OCI-LY3 (cell line): ENCODE data around the gene MTHFR.

Experiments
- H2AFZ ChIP-seq: fragments of 200-600, 300-600 bp; shearing (Covaris generic); 2 replicates; pipeline ENCODE4 v1.6.0; 2014; ENCODE audit warnings: antibody characterized with exemption, low read depth, low read length
- H3K27ac ChIP-seq: fragments of 200-600, 300-600 bp; sonication (generic); 2 replicates; pipeline ENCODE4 v1.5.1; 2014; ENCODE audit warnings: mild to moderate bottlenecking, low read length, moderate library complexity, mixed read lengths
- H3K27me3 ChIP-seq: fragments of 200-600, 300-600 bp; sonication (generic); 2 replicates; pipeline ENCODE4 v1.6.1; 2014; ENCODE audit warnings: low read depth, low read length, mixed read lengths
- H3K36me3 ChIP-seq: fragments of 200-600, 300-600 bp; sonication (generic); replicated peaks from 2 replicates; pipeline ENCODE3; 2014; ENCODE audit warnings: low read depth, low read length, mixed read lengths
- H3K4me1 ChIP-seq: fragments of 300-600, 200-600 bp; sonication (generic); 2 replicates; pipeline ENCODE4 v1.6.1; 2014; ENCODE audit warnings: low read length, mixed read lengths
- H3K4me2 ChIP-seq: fragments of 200-600, 300-600 bp; sonication (generic); 2 replicates; pipeline ENCODE4 v1.6.1; 2014; ENCODE audit warnings: low read length, mixed read lengths
- H3K4me3 ChIP-seq: fragments of 300-600, 200-600 bp; sonication (generic); 2 replicates; pipeline ENCODE4 v1.5.1; 2014; ENCODE audit warnings: antibody characterized with exemption, mild to moderate bottlenecking, low read length, moderate library complexity
- H3K79me2 ChIP-seq: fragments of 300-600, 200-600 bp; shearing (Covaris generic); 2 replicates; pipeline ENCODE4 v1.6.1; 2014; ENCODE audit warnings: mild to moderate bottlenecking, low read length, mixed read lengths
- H3K9ac ChIP-seq: fragments of 300-600, 200-600 bp; shearing (Covaris generic); 2 replicates; pipeline ENCODE4 v1.6.0; 2014; ENCODE audit warnings: mild to moderate bottlenecking, low read length, moderate library complexity
- H3K9me3 ChIP-seq: fragments of 200-600, 300-600 bp; shearing (Covaris generic); 2 replicates; pipeline ENCODE4 v1.6.1; 2014; ENCODE audit warnings: low read length, mixed read lengths; ENCODE audit not compliant: insufficient read depth
- H4K20me1 ChIP-seq: fragments of 200-600, 300-600 bp; sonication (generic); 2 replicates; pipeline ENCODE4 v1.6.1; 2016; ENCODE audit warnings: low read length, mixed read lengths; ENCODE audit not compliant: insufficient read depth
- EZH2phosphoT487 ChIP-seq: fragments of 200-600 bp; shearing (Covaris generic); IDR thresholded peaks from 2 replicates; pipeline ENCODE4 v1.6.1; 2018; ENCODE audit warnings: antibody characterized with exemption, mixed run types, low read depth
- TF ChIP-seq, protein P1 (sequence below): fragments of 200-600, 300-600 bp; sonication (generic); IDR thresholded peaks from 2 replicates; pipeline ENCODE4 v1.5.1; 2014; ENCODE audit warnings: antibody characterized with exemption, low read length, low read depth

The MTHFR gene

GRCh38 chr1:11799099-11799498, 6.7 kb downstream of the MTHFR start:
- H3K4me1 ChIP-seq: peaks cover 4% of the 10 kb centered on the region; the same call in 1 of the 2 replicates

GRCh38 chr1:11797525-11798216, 8.1 kb downstream of the MTHFR start:
- no peak for TF ChIP-seq EZH2phosphoT487
- TF ChIP-seq, protein P1, sequence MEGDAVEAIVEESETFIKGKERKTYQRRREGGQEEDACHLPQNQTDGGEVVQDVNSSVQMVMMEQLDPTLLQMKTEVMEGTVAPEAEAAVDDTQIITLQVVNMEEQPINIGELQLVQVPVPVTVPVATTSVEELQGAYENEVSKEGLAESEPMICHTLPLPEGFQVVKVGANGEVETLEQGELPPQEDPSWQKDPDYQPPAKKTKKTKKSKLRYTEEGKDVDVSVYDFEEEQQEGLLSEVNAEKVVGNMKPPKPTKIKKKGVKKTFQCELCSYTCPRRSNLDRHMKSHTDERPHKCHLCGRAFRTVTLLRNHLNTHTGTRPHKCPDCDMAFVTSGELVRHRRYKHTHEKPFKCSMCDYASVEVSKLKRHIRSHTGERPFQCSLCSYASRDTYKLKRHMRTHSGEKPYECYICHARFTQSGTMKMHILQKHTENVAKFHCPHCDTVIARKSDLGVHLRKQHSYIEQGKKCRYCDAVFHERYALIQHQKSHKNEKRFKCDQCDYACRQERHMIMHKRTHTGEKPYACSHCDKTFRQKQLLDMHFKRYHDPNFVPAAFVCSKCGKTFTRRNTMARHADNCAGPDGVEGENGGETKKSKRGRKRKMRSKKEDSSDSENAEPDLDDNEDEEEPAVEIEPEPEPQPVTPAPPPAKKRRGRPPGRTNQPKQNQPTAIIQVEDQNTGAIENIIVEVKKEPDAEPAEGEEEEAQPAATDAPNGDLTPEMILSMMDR: no peak
- Histone ChIP-seq H3K36me3 (no peaks in the 10 kb centered on the region), H3K4me1 (peaks cover 3% of the 10 kb centered on the region)

More at GRCh38 chr1:11799099-11799498, 6.7 kb downstream of the MTHFR start:
- no peaks in the 10 kb centered on the region for H3K27me3 ChIP-seq
- no peaks in the 10 kb centered on the region for H3K79me2 ChIP-seq
- TF ChIP-seq, protein P1: no peak
- TF ChIP-seq EZH2phosphoT487: no peak
- no peak overlapping the region for H3K27ac ChIP-seq
- no peak overlapping the region for H3K4me3 ChIP-seq
- no peak overlapping the region for H3K4me2 ChIP-seq
- H3K9me3 ChIP-seq: no peaks in the 10 kb centered on the region
- H2AFZ ChIP-seq: no peak overlapping the region
- no peaks in the 10 kb centered on the region for H3K36me3 ChIP-seq
- no peak overlapping the region for H3K9ac ChIP-seq
- no peaks in the 10 kb centered on the region for H4K20me1 ChIP-seq

GRCh38 chr1:11796036-11796828, 9.5 kb downstream of the MTHFR start:
- no peak overlapping the region for H3K27ac ChIP-seq
- TF ChIP-seq EZH2phosphoT487: no peak
- TF ChIP-seq, protein P1: no peak
- no peaks in the 10 kb centered on the region for H3K27me3 ChIP-seq
- H2AFZ ChIP-seq: no peak overlapping the region
- H3K4me1 ChIP-seq: peaks cover 17% of the 10 kb centered on the region
- H3K9ac ChIP-seq: no peak overlapping the region
- H3K4me3 ChIP-seq: no peak overlapping the region
- H3K4me2 ChIP-seq: no peak overlapping the region
- no peaks in the 10 kb centered on the region for H3K36me3 ChIP-seq
- no peaks in the 10 kb centered on the region for H4K20me1 ChIP-seq
- no peaks in the 10 kb centered on the region for H3K79me2 ChIP-seq
- no peaks in the 10 kb centered on the region for H3K9me3 ChIP-seq

More at GRCh38 chr1:11797525-11798216, 8.1 kb downstream of the MTHFR start:
- H2AFZ ChIP-seq: no peak overlapping the region
- H3K4me2 ChIP-seq: no peak overlapping the region
- H3K79me2 ChIP-seq: no peaks in the 10 kb centered on the region
- H3K4me3 ChIP-seq: no peak overlapping the region
- H3K27me3 ChIP-seq: no peaks in the 10 kb centered on the region
- no peak overlapping the region for H3K9ac ChIP-seq
- H3K9me3 ChIP-seq: no peaks in the 10 kb centered on the region
- no peak overlapping the region for H3K27ac ChIP-seq
- H4K20me1 ChIP-seq: no peaks in the 10 kb centered on the region

DNA sequence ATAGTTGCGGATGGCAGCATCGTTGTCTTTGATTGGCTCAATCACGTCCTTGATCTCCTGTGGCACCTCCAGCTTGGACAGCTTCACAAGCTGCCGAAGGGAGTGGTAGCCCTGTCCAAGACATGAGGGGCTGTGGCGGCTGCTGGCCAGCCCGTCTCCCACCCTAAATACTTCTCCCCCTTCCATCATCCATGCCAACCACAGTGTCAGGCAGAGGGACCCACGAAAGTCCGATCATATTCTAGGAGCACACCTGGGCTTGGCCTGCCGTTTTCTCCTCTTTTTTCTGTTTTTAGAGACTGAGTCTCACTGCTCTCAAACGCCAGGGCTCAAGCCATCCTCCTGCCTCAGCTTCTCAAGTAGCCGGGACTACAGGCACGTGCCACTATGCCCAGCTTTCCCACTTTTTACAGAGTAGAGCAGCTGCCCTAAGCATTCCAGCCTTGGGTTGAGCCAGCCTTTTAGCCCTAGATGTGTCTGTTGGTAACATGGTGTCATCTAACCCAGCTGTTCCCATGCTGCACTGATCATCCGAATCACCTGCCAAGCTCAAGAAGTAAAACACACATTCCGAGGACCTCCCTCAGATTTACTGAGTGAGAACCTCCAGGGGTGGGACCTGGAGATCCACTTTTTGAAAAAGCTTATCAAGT, 10.4 kb downstream of the MTHFR start:
- Histone ChIP-seq H3K27ac (no peak overlapping the region), H3K36me3 (no peaks in the 10 kb centered on the region), H3K4me1 (peaks cover 25% of the 10 kb centered on the region), H3K4me3 (no peak overlapping the region), H4K20me1 (no peaks in the 10 kb centered on the region), H3K27me3 (no peaks in the 10 kb centered on the region), H2AFZ (no peak overlapping the region), H3K79me2 (no peaks in the 10 kb centered on the region), H3K9ac (no peak overlapping the region), H3K9me3 (no peaks in the 10 kb centered on the region), H3K4me2 (no peak overlapping the region)
- TF ChIP-seq EZH2phosphoT487: no peak
- TF ChIP-seq, protein P1: no peak
